GM10266 (cell line): ENCODE data around the gene ZNF76.
"Not testable (repeated sequence)": the region's sequence is repeated elsewhere in the genome, so short reads cannot be mapped to it uniquely, and the experiment has no call there.

ENCODE experiments used
- DNase-seq: peaks from one replicate; pipeline ENCODE4 v3.0.0; 2012; ENCODE audit errors: extremely low spot score
- CTCF ChIP-seq: IDR thresholded peaks from 2 replicates; pipeline ENCODE4 v1.5.1; 2012; ENCODE audit warnings: mild to moderate bottlenecking, low read depth; ENCODE audit not compliant: control insufficient read depth, insufficient read depth; ENCODE audit errors: missing control alignments

Gene ZNF76

GRCh38 chr6:35319346-35320030 lies 60.0 kb downstream of the ZNF76 start:
- no peak for TF ChIP-seq CTCF
- DNase-seq: no peak

GRCh38 chr6:35320031-35320410 lies 60.5 kb downstream of the ZNF76 start:
- DNase-seq: no peak
- TF ChIP-seq CTCF: no peak

GRCh38 chr6:35321091-35321490 lies 61.6 kb downstream of the ZNF76 start:
- no peak for TF ChIP-seq CTCF

GRCh38 chr6:35327349-35328027 lies 68.0 kb downstream of the ZNF76 start:
- DNase-seq: peak; percentile 85
- TF ChIP-seq CTCF: peak; percentile 73

More at GRCh38 chr6:35321091-35321490, 61.6 kb downstream of the ZNF76 start:
- DNase-seq: no peak

GRCh38 chr6:35328108-35328723 lies 68.7 kb downstream of the ZNF76 start:
- peak; percentile 12 for DNase-seq

GRCh38 chr6:35328965-35329364 lies 69.4 kb downstream of the ZNF76 start:
- DNase-seq: not testable (repeated sequence)

More at GRCh38 chr6:35328108-35328723, 68.7 kb downstream of the ZNF76 start:
- no peak for TF ChIP-seq CTCF

GRCh38 chr6:35330541-35331119 lies 71.1 kb downstream of the ZNF76 start:
- no peak for DNase-seq
- TF ChIP-seq CTCF: no peak

- DNase-seq: not testable (repeated sequence)
Observed at GRCh38 chr6:35332074-35332887, 72.7 kb downstream of the ZNF76 start.
